ENCODE data around the gene ELF3.
"Not testable (repeated sequence)": the region's sequence is repeated elsewhere in the genome, so short reads cannot be mapped to it uniquely, and the experiment has no call there.

The ELF3 gene

GRCh38 chr1:202036595-202037387, 26.4 kb downstream of the ELF3 start:
- no peak for DNase-seq

- no peak for DNase-seq
Observed at GRCh38 chr1:202037706-202038296, 27.4 kb downstream of the ELF3 start.

GRCh38 chr1:202038688-202039346, 28.4 kb downstream of the ELF3 start:
- no peak for DNase-seq

- no peak for DNase-seq
Observed at GRCh38 chr1:202045705-202046104, 35.3 kb downstream of the ELF3 start.

GRCh38 chr1:202046227-202046626, 35.8 kb downstream of the ELF3 start:
- DNase-seq = no peak

- no peak for DNase-seq
Observed at GRCh38 chr1:202046748-202047708, 36.6 kb downstream of the ELF3 start.

GRCh38 chr1:202047977-202048376, 37.6 kb downstream of the ELF3 start:
- DNase-seq = no peak

GRCh38 chr1:202049129-202049528, 38.7 kb downstream of the ELF3 start:
- no peak for DNase-seq

- no peak for DNase-seq
Observed at GRCh38 chr1:202054094-202054493, 43.7 kb downstream of the ELF3 start.

GRCh38 chr1:202054673-202055072, 44.3 kb downstream of the ELF3 start:
- DNase-seq = not testable (repeated sequence)

- DNase-seq = no peak
Observed at GRCh38 chr1:202056644-202057334, 46.4 kb downstream of the ELF3 start.

- DNase-seq = not testable (repeated sequence)
Observed at GRCh38 chr1:202057335-202057704, 46.9 kb downstream of the ELF3 start.

- no peak for DNase-seq
Observed at GRCh38 chr1:202058001-202058908, 47.9 kb downstream of the ELF3 start.

GRCh38 chr1:202061055-202061454, 50.7 kb downstream of the ELF3 start:
- DNase-seq = no peak

GRCh38 chr1:202061787-202062186, 51.4 kb downstream of the ELF3 start:
- not testable (repeated sequence) for DNase-seq

GRCh38 chr1:202062636-202063035, 52.2 kb downstream of the ELF3 start:
- not testable (repeated sequence) for DNase-seq

GRCh38 chr1:202063093-202063492, 52.7 kb downstream of the ELF3 start:
- no peak for DNase-seq

GRCh38 chr1:202064889-202065312, 54.5 kb downstream of the ELF3 start:
- not testable (repeated sequence) for DNase-seq

All from activated effector memory CD4-positive, alpha-beta T cell treated with anti-CD3 and anti-CD28 coated beads, Interleukin-2, amount 50 U/mL, for 16 hours (primary cell).